ENCODE data around the gene BCAP31. TPM values are rescaled to one million over a fixed set of nuclear protein-coding genes. Genes with fewer than 3 reads are reported as not detected.
"Not testable (repeated sequence)": the region's sequence is repeated elsewhere in the genome, so short reads cannot be mapped to it uniquely, and the experiment has no call there.

The BCAP31 gene
- total RNA-seq, 4 donors from 2014 or later: 45.4 to 148 (median 101) TPM

DNA sequence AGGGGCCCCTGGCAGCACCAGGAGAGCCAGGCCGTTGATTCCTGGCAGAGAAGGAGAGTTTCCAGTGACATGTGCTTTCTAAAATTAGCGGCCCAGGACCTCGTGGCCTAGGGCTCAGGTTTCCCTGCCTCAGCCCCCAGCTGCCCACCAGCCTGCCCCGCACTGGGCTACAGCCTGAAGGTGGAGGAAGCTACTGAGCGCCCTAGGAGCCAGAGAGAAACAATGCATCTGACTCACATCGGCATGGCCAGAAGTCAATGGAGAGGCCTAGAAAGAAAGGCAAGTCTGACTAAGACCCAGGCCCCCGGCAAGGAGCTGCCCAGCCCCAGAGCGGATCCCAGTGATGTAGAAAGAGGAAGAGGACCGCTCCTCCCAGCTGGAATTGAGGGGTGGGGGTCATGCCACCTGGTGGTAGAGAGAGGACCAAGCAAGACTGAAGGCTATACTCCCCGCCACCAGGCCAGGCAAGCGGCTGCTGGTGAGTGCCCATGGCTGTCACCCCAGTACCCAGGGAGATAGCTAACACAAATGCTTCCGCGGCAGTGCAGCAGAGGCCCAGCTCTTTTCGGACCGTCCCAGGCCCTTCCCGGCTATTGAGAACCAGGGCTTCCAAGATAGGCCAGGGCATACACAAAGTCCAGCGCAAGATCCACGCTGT lies 18.7 kb downstream of the BCAP31 start:
- H3K9me3 ChIP-seq, DNase-seq, H3K4me3 ChIP-seq, H3K27ac ChIP-seq, H3K27me3 ChIP-seq: not testable (repeated sequence)
- TF ChIP-seq, protein P1, sequence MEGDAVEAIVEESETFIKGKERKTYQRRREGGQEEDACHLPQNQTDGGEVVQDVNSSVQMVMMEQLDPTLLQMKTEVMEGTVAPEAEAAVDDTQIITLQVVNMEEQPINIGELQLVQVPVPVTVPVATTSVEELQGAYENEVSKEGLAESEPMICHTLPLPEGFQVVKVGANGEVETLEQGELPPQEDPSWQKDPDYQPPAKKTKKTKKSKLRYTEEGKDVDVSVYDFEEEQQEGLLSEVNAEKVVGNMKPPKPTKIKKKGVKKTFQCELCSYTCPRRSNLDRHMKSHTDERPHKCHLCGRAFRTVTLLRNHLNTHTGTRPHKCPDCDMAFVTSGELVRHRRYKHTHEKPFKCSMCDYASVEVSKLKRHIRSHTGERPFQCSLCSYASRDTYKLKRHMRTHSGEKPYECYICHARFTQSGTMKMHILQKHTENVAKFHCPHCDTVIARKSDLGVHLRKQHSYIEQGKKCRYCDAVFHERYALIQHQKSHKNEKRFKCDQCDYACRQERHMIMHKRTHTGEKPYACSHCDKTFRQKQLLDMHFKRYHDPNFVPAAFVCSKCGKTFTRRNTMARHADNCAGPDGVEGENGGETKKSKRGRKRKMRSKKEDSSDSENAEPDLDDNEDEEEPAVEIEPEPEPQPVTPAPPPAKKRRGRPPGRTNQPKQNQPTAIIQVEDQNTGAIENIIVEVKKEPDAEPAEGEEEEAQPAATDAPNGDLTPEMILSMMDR (IDR thresholded peaks at IDR 0.05): peak in 1 of 6 experiments; percentile 7
- Histone ChIP-seq H3K4me1 (peaks cover 0 to 27% (median 0%) of the 10 kb centered on the region in 4 donors), H3K36me3 (peaks cover 0 to 31% (median 0%) of the 10 kb centered on the region in 3 donors)

DNA sequence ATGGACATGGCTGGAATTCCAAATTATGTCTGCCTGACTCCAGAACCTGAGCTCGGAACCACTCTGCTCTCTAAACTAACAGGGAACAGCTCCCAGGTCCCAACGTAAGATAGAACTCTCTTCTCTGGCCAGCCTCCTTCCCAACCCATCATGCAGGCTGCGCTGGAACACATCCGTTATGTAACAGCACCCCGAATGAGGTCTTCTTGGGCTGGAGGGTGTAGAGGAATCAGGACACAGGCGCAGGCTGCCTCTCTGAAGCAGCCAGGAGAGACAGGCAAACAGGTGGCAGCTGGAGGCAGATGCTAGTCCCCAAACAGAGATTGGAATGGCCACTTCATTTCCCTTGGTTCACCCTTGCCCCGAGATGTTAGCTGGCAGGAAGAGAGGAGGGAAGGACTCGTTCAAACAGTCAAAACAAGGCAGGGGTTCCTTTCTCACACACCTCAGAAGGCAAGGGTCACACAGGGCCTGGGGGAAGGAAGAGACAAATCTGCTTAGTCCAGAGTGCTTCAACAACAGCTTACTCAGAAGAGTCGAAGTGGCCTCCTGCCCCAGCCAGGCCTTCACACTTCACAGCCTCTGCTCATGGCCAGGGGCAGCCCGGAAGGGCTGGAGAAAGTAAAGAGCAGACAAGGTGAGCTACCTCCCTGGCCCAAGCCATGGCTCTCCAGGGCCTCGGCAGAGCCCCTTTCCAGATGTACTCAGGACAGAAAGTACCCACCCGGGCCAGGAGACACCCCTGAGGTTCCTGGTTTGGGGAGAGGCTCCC lies 19.4 kb downstream of the BCAP31 start:
- Histone ChIP-seq H3K4me1 (peaks cover 0 to 29% (median 0%) of the 10 kb centered on the region in 4 donors), H3K36me3 (peaks cover 0 to 25% (median 0%) of the 10 kb centered on the region in 3 donors)
- H3K27me3 ChIP-seq, H3K4me3 ChIP-seq, H3K9me3 ChIP-seq, H3K27ac ChIP-seq, DNase-seq: not testable (repeated sequence)

DNA sequence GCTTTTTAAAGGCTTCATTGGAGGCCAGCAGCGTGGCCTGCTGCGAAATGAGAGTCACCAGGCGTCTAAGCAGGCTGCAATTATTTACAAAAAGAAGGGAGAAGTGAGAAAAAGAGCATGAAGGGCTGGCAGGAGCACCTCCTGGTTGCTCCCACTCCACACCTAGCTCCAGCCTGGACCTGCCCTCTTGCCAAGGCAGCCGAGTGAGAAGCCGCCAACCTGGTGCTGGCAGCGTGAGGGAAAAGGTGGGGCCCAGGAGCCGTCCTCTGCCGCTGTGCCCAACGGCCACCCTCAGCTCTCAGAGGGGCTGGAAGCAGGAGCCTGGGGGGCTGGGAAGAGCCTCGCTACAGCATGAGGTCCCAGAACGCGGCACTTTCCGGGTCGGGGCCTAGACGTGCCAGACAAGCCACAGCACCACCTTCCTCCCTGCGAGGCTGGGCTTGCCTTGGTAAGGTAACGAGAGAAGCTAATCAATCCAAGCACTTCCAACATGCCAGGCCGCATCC lies 20.1 kb downstream of the BCAP31 start:
- Histone ChIP-seq H3K36me3 (peaks cover 0 to 24% (median 0%) of the 10 kb centered on the region in 3 donors), H3K27ac (peak overlapping the region in 1 of 4 donors; percentile 50), H3K27me3 (no peaks in the 10 kb centered on the region), H3K4me1 (peaks cover 0 to 29% (median 0%) of the 10 kb centered on the region in 4 donors), H3K4me3 (no peak overlapping the region), H3K9me3 (no peaks in the 10 kb centered on the region)
- DNase-seq: no peak
- no peak for TF ChIP-seq POLR2A (IDR thresholded peaks at IDR 0.05)
- TF ChIP-seq, protein P1 (IDR thresholded peaks at IDR 0.05): no peak

DNA sequence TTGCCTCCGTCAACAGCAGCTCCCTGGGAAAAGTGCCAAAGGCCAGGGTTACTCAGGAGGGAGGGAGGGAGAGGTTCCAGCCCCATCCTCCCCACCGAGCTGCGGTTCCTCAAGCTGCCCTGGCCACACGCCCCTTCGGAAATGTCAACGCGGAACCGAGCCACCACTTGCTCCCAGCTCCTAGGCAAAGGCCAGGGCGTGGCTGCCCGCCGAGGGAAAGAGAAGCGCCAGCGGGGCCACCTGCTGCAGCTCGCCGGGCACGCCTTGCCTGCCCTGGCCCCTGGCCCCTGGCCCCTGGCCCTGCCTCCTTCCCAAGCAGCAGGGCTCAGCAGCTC lies 21.2 kb downstream of the BCAP31 start:
- H3K36me3 ChIP-seq: peaks cover 0 to 24% (median 0%) of the 10 kb centered on the region in 3 donors
- DNase-seq: peak in 2 of 3 donors; percentile 68 to 82

DNA sequence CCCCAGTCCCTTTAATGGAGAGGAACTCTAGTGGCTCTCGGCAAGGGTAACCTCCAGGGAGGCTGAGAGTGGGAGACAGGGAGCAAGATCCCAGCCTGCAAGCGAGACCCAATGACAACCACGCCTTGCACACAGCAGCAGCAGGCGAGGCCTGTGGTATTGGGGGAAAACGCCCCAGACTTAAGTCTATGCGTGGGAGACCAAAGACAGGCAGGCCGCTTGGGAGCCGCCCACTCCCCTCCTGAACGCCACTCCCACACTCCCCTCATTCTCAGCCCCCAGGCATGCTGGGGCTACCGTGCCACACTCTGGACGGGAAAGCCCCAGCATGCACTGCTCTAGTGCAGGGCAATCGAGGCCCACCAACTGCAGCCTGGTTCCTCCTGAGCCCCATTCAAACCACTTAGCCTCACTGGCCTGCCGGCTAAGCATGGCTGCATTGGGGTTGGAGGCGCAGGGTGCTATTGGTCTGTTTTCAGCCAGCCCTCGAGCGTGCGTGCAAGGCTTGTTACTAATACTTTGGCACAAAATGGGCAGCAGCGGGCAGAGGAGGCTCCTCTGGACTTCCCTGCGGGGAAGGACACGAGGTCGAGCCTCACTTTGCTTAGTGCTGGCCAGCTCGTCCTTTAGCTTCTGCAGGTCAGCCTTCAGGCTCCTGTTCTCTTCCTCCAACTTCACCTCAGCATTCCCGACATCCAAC lies 21.7 kb downstream of the BCAP31 start:
- TF ChIP-seq POLR2A (IDR thresholded peaks at IDR 0.05): no peak
- TF ChIP-seq, protein P1 (IDR thresholded peaks at IDR 0.05): no peak

More for the DNA sequence above, 21.2 kb downstream of the BCAP31 start:
- H3K4me1 ChIP-seq: peaks cover 0 to 29% (median 0%) of the 10 kb centered on the region in 4 donors
- no peak for TF ChIP-seq POLR2A (IDR thresholded peaks at IDR 0.05)
- TF ChIP-seq, protein P1 (IDR thresholded peaks at IDR 0.05): no peak
- H3K9me3 ChIP-seq: no peaks in the 10 kb centered on the region
- no peaks in the 10 kb centered on the region for H3K27me3 ChIP-seq
- peak overlapping the region in 2 of 4 donors; percentile 50 to 68 for H3K27ac ChIP-seq
- no peak overlapping the region for H3K4me3 ChIP-seq

More for the DNA sequence above, 21.7 kb downstream of the BCAP31 start:
- peaks cover 0 to 29% (median 0%) of the 10 kb centered on the region in 4 donors for H3K4me1 ChIP-seq
- H3K27ac ChIP-seq: peak overlapping the region in 2 of 4 donors; percentile 50 to 68
- H3K9me3 ChIP-seq: no peaks in the 10 kb centered on the region
- no peak for DNase-seq
- no peak overlapping the region for H3K4me3 ChIP-seq
- H3K36me3 ChIP-seq: peaks cover 0 to 24% (median 0%) of the 10 kb centered on the region in 3 donors
- no peaks in the 10 kb centered on the region for H3K27me3 ChIP-seq
